GM19099 (cell line): Measurements from ENCODE around the gene CDK5R2.

Experiments used
- POLR2A ChIP-seq: IDR thresholded peaks from 3 replicates; pipeline ENCODE4 v1.6.1; 2011; ENCODE audit warnings: low read depth; ENCODE audit not compliant: insufficient read length; ENCODE audit errors: extremely low read depth

The CDK5R2 gene

DNA sequence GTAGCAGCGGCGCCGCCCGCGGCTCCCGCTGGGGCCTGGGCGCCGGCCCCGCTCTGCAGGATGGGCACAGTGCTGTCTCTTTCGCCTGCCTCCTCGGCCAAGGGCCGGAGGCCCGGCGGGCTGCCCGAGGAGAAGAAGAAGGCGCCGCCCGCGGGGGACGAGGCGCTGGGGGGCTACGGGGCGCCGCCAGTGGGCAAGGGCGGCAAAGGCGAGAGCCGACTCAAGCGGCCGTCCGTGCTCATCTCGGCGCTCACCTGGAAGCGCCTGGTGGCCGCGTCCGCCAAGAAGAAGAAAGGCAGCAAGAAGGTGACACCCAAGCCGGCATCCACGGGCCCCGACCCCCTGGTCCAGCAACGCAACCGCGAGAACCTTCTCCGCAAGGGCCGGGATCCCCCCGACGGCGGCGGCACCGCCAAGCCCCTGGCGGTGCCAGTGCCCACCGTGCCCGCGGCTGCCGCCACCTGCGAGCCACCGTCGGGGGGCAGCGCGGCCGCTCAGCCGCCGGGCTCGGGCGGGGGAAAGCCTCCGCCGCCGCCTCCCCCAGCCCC is 369 bp downstream of the CDK5R2 start:
- no peak for TF ChIP-seq POLR2A

DNA sequence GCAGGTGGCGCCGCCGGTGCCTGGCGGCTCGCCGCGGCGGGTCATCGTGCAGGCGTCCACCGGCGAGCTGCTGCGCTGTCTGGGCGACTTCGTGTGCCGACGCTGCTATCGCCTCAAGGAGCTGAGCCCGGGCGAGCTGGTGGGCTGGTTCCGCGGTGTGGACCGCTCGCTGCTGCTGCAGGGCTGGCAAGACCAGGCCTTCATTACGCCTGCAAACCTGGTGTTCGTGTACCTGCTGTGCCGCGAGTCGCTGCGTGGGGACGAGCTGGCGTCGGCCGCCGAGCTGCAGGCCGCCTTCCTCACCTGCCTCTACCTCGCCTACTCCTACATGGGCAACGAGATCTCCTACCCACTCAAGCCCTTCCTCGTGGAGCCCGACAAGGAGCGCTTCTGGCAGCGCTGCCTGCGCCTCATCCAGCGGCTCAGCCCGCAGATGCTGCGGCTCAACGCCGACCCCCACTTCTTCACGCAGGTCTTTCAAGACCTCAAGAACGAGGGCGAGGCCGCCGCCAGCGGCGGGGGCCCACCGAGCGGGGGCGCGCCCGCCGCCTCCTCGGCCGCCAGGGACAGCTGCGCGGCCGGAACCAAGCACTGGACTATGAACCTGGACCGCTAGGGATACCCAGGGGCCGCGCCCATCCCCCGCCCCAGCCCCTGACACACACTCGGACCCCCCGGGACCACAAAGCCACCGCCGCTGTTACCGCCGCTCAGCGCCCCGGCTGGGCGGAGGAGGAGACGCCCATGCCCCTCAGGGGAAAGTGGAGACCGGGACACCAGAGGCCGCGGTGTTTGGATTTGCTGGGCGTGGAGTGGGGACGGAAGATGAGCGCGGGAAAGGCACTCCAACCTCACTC is 1.1 kb downstream of the CDK5R2 start:
- TF ChIP-seq POLR2A, result no peak

DNA sequence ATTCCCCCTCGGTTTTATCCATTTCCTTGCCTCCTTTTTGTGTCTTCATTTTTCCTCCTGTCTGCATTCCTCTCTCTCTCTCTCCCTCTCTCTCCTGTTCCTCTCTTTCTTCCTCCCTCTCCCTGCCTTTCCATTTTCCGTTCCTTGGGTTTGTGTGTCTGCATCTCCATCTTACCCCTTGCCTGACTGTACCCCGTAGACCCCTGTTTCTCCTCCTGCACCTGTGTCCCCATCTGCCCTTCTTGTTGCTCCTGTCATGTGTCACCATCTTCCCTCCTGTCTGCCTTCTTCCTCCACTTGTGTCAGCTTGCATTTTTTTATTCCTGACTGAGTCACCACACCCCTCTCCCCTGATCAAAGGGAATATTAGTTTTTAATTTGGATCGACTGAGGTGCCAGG is 1.8 kb downstream of the CDK5R2 start:
- no peak for TF ChIP-seq POLR2A

DNA sequence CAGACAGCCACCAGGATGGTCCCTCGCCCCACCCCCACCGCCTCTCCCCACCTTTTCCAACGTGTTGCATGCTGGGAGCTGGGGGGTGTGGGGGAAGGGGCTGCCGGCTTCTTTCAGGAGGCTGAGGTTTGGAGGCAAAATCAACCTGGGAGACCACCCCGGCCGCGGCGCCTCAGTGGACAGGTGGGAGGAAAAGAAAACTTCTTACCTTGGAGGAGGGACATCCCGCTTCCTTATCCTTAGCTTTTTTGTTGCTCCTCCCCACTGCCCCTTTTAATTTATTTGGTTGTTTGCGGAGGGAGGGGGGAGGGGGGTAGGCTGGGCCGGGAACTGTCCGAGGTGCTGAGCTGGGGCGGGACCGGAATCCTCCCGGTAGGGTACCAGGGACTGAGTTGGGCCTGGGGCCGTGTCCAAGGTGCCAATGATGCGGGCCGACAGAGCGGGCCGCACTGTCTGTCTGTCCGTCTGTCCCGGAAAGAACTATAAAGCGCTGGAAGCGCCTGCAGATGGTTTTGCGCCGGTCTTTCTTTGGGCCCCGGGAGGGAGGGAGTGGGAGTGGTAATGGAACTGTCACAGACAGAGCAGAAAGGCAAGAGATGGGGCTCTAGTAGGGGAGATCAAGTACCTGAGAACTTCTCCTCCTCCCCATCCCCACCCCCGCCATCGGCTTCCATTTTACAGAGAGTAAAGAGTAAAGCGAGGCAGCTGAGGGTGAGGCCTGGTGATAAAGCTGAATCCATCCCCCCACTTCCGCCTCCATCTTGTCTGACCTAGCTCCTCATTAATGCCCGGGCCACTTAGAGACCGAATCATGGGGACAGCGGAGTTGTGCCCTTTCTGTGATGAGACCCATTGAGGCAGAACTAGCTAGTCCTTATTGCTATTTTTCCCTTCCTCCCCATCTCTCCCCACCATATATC is 2.4 kb downstream of the CDK5R2 start:
- no peak for TF ChIP-seq POLR2A

DNA sequence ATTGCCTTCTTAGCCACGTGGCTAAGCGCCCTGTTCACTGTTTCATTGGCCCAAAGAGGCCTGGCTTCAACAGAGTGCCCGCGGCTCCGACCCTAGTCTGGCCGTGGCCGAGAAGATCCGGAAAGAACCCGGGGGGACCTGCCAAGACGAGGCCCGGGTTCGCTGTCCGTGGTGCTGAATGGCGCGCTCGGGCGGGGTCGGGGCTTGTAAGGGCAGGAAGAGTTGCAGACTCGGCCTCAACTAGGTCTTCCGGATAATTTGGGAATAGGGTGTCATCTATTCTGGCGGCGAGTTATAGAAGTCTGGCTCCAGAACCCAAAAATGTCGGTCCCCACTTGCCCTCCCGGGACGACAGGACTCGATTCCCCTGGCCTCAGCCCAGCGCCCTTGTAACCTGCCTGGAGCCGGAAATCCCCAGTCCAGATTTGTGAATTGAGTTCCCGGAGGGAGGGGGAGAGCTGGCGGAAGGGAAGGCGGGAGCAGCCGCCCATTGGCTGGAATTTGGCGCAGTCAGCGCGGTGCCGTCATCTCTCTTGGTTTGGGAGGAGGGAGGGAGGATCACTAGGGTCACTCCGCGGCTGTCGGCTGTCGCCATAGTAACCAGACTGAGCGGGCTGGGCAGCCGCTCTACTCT is 3.5 kb downstream of the CDK5R2 start:
- TF ChIP-seq POLR2A, result no peak

DNA sequence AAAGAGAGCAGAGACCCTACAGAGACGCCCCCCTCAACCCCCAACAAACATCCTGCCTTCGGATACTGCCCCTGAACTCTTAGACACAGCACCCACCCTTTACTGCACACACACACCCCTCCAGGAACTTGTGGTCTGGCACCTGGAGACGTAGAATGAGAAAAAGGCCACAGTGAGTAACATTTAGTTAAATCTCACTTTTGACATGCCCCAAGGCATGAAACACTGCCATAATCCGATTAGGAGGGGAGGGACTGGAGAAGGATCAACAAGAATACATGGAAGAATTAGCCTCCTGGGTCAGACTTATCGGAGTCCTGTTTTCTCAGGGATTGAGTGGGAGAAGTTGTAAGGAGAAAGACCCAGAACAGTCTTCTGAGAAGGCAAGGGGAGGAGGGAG is 4.1 kb downstream of the CDK5R2 start:
- TF ChIP-seq POLR2A, result no peak

DNA sequence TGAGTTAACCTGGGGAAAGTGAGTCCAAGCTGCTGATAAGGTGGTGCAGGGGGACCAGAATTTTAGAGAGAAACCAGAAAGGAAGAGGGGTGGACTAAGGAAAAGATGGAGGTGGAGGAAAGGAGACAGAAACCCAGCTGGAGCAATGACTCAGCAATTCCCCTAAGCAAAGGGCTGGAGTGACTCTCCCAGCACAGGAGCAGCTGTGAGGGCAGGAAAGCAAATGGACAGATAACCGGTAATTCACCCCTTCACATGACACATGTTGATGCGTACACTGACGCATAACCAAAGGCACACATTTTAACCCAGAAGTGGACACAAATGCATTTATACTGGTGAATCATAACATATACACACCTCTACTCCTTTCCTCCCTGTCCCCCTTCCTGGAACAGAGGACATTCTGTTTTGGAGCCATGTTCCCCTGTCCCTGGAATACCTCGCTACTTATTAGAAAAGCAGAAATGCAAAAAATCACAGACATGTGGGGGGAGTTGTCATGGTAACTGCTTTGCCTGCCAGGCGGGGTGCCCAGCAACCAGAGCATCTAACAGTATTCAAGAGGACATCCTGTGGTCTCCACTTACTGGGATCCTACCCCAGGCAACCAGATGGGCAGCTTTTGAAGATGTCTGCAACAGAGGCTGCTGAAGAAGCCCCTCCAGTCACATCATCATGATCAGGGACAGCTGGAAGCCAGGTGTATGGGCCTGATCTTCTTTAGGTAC is 4.7 kb downstream of the CDK5R2 start:
- TF ChIP-seq POLR2A, result no peak

DNA sequence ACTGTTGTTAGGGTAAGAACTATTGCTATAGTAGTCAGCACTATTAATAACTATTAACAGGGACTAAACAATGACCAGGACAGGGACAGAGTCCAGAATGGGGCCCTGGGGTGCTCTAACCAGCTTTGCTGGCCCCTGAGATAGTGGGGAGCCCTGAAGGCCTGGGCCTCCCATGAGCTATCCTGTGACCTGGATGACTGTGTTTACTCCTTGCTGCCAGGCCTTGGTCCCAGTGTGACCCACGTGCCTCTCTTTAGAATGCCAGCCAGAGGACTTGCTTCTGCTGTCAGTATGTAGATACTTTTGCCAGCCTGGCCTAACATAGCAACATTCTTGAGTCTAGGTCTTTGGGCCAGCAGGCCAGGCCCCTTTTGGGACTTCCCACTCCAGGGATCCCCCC is 11.4 kb downstream of the CDK5R2 start:
- no peak for TF ChIP-seq POLR2A

DNA sequence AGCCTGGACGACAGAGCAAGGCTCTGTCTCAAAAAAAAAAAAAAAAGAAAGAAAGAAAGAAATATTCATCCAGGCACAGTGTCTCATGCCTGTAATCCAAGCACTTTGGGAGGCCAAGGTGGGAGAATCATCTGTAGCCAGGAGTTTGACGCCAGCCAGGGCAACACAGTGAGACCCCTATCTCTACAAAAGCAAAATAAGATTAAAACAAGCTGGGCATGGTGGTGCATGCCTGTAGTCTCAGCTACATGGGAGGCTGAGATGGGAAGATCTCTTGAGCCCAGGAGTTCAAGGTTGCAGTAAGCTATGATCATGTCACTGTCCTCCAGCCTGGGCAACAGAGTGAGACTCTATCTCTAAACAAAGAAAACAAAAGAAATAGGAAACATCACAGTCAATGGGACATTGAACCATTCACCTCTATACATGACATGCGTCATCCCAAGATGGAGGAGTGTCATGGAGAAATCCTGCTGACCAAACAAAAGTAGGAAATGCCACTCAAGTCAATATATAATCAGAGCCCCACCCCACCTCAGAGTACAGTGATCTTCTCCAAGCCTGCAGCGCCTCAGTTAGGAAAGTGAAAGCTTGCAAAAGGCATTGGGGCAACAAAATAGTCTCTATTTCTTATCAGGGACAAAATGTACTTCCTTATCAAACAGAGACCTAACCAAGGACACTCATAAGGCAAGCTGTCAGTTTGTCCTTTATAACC is 15.8 kb downstream of the CDK5R2 start:
- TF ChIP-seq POLR2A, result no peak

DNA sequence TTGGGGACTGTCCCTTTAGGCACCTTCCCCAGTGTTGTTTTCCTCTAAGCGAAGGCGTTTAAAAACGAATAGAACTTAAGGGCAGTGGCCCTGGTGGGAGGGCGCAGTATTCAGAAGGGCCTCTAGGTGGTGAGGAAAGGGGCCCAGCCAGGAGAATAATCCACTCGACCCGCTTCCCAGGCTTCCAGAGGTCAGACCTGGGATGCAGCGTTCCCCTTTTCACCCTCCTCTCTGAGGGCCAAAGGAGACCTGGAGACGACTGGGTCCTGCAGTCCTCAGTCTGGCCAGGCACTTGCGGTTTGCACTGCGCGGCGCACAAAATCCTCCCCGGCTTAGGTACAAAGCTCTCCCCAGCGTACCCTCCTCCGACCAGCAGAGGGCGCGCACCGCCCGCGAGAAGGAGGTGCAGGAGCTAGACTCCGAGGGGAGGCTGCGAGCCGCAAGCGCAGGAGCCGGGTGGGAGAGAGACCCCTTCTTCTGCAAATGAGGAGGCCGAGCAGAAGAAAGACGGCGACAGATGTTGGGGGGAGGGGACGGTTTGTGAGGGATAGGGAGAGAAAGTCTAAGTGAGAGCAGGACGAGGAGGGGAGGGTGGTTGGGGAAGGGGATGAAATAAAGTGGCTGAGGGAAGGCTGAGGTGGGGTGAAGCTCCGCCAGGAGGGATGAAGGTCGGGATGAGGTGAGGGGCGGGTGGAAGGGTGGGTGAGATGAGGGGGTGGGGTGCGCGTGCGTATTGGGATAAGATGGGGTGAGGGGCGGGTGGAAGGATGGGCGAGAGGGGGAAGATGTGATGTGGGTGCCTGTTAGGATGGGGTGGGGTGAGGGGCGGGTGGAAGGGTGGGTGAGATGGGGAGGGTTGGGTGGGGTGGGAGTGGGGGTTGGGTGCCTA is 20.6 kb downstream of the CDK5R2 start:
- TF ChIP-seq POLR2A, result no peak

DNA sequence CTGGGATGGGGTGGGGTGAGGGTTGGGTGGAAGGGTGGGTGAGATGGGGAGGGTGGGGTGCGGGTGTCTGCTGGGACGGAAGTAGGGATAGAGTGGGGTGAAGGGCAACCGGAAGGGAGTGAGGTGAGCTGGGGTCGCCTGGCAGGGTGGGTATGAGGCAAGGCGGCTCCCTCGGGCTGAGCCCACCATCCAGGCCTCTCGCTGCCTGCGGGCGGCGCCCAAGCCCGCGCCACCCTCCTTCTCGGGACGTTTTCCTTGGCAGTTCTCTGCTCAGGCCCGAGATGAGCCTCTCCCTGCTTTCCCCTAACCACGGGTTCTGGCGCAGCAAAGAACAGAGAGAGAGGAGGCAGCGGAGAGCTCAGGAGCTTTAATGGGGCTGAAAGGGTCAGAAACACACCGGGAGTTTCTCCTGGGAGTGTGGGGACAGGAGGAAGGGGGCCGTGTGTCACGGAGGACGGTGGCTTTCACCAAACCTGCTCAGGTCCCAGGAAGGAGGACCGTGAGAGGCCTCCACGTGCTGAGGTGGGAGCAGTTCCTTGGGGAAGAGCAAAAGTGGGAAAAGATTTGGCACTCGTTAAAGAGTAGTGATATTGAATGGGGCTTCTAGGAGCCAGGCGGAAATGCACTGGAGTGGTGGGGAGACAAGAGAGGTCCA is 21.4 kb downstream of the CDK5R2 start:
- no peak for TF ChIP-seq POLR2A

DNA sequence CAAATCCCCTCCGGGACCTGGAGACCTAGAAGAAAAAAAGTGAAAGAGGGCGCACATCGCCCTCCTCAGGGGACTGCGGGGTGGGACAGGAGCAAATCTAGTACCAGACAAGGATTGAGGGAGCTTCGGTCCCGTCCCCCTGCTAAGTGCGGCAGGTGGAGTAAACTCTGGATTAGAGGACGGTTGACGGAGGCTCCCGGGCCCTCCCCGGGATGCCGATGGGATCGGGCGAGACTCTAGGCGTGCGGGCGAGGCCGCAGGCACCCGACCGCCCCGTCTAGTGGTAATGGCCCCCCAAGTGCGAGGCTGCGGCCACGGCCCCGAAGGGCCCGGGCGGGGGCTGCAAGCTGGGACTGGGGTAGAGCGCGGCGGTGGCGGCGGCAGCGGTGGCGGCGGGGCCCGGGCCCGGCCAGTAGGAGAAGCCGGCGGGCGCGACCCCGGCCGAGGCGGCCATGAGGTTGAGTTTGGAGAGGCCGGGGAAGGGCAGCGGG is 22.0 kb downstream of the CDK5R2 start:
- no peak for TF ChIP-seq POLR2A
